IgD-negative memory B cell (primary cell): ENCODE measurements around the gene DNAH3. TPM values are rescaled to one million over a fixed set of nuclear protein-coding genes. Genes with fewer than 3 reads are reported as not detected.
A peak's percentile ranks its signal among the peaks of the same experiment; 100 is the strongest.
"Not testable (repeated sequence)": the region's sequence is repeated elsewhere in the genome, so short reads cannot be mapped to it uniquely, and the experiment has no call there.

ENCODE experiments used
- H3K27ac Mint-ChIP-seq, 3 donors: one replicate each; pipeline ENCODE4 v1.8.0; 2020 to 2022; ENCODE audit warnings: mild to moderate bottlenecking in 3 of 3, mixed read lengths in 3 of 3, moderate library complexity in 1 of 3
- H3K27me3 Mint-ChIP-seq: one replicate; pipeline ENCODE4 v1.8.0; 2021; ENCODE audit warnings: mixed read lengths
- H3K36me3 Mint-ChIP-seq: one replicate; pipeline ENCODE4 v1.8.0; 2020; ENCODE audit warnings: mild to moderate bottlenecking, mixed read lengths
- H3K4me1 Mint-ChIP-seq, 3 donors: one replicate each; pipeline ENCODE4 v1.8.0; 2020 to 2022; ENCODE audit warnings: mixed read lengths in 3 of 3, mild to moderate bottlenecking in 1 of 3
- H3K4me3 Mint-ChIP-seq, 4 donors: one replicate each; pipeline ENCODE4 v1.8.0; 2020 to 2022; ENCODE audit warnings: mild to moderate bottlenecking in 4 of 4, mixed read lengths in 4 of 4, moderate library complexity in 3 of 4
- H3K9me3 Mint-ChIP-seq, 3 donors: one replicate each; pipeline ENCODE4 v1.8.0; 2020 to 2021; ENCODE audit warnings: mixed read lengths in 3 of 3, mild to moderate bottlenecking in 1 of 3
- polyA plus RNA-seq: library from polyadenylated mRNA; unstranded; fragments of 300-500 nt; fragmentation: Illumina TruSeq; gene quantifications from one replicate; pipeline ENCODE4 v1.2.3, GENCODE V29; 2021

Gene DNAH3
- polyA plus RNA-seq, 1 donor from 2014 or later: not detected

GRCh38 chr16:21076186-21076883 lies 74.3 kb downstream of the DNAH3 start:
- Mint-ChIP-seq H3K9me3 (no peaks in the 10 kb centered on the region), H3K4me1 (no peaks in the 10 kb centered on the region), H3K27ac (no peak overlapping the region), H3K27me3 (no peaks in the 10 kb centered on the region), H3K4me3 (no peak overlapping the region), H3K36me3 (peaks cover 2% of the 10 kb centered on the region)

- no peak overlapping the region for H3K27ac Mint-ChIP-seq
- H3K36me3 Mint-ChIP-seq: peaks cover 2% of the 10 kb centered on the region
- H3K4me3 Mint-ChIP-seq: no peak overlapping the region
- H3K4me1 Mint-ChIP-seq: no peaks in the 10 kb centered on the region
- H3K27me3 Mint-ChIP-seq: no peaks in the 10 kb centered on the region
- no peaks in the 10 kb centered on the region for H3K9me3 Mint-ChIP-seq
These were observed 75.4 kb downstream of the DNAH3 start for GRCh38 chr16:21075252-21075651.

GRCh38 chr16:21072976-21073375 lies 77.7 kb downstream of the DNAH3 start:
- Mint-ChIP-seq H3K4me3 (no peak overlapping the region), H3K36me3 (peaks cover 2% of the 10 kb centered on the region), H3K9me3 (no peaks in the 10 kb centered on the region), H3K27ac (no peak overlapping the region), H3K27me3 (peaks cover 1% of the 10 kb centered on the region), H3K4me1 (no peaks in the 10 kb centered on the region)

GRCh38 chr16:21071741-21072140 lies 78.9 kb downstream of the DNAH3 start:
- no peak overlapping the region for H3K4me3 Mint-ChIP-seq
- no peaks in the 10 kb centered on the region for H3K9me3 Mint-ChIP-seq
- no peaks in the 10 kb centered on the region for H3K4me1 Mint-ChIP-seq
- no peak overlapping the region for H3K27ac Mint-ChIP-seq
- peaks cover 1% of the 10 kb centered on the region for H3K27me3 Mint-ChIP-seq
- peaks cover 2% of the 10 kb centered on the region for H3K36me3 Mint-ChIP-seq

- no peak overlapping the region for H3K27ac Mint-ChIP-seq
- H3K36me3 Mint-ChIP-seq: peaks cover 2% of the 10 kb centered on the region
- H3K27me3 Mint-ChIP-seq: peaks cover 1% of the 10 kb centered on the region
- H3K4me1 Mint-ChIP-seq: no peaks in the 10 kb centered on the region
- H3K9me3 Mint-ChIP-seq: peaks cover 0 to 1% (median 0%) of the 10 kb centered on the region in 3 donors
- no peak overlapping the region for H3K4me3 Mint-ChIP-seq
These were observed 80.1 kb downstream of the DNAH3 start for GRCh38 chr16:21070564-21070963.

GRCh38 chr16:21069986-21070385 lies 80.7 kb downstream of the DNAH3 start:
- Mint-ChIP-seq H3K27ac (no peak overlapping the region), H3K4me1 (no peaks in the 10 kb centered on the region), H3K4me3 (no peak overlapping the region), H3K36me3 (peaks cover 2% of the 10 kb centered on the region), H3K9me3 (peaks cover 0 to 1% (median 0%) of the 10 kb centered on the region in 3 donors), H3K27me3 (peaks cover 1% of the 10 kb centered on the region)

GRCh38 chr16:21064203-21064602 lies 86.4 kb downstream of the DNAH3 start:
- no peaks in the 10 kb centered on the region for H3K4me1 Mint-ChIP-seq

GRCh38 chr16:21063314-21063713 lies 87.3 kb downstream of the DNAH3 start:
- not testable (repeated sequence) for H3K36me3 Mint-ChIP-seq, H3K4me3 Mint-ChIP-seq, H3K9me3 Mint-ChIP-seq, H3K27ac Mint-ChIP-seq, H3K4me1 Mint-ChIP-seq, H3K27me3 Mint-ChIP-seq

More at GRCh38 chr16:21064203-21064602, 86.4 kb downstream of the DNAH3 start:
- Mint-ChIP-seq H3K36me3 (peaks cover under 1% of the 10 kb centered on the region), H3K27ac (no peak overlapping the region), H3K9me3 (peaks cover 0 to 1% (median 0%) of the 10 kb centered on the region in 3 donors), H3K27me3 (peaks cover 4% of the 10 kb centered on the region), H3K4me3 (no peak overlapping the region)

- Mint-ChIP-seq H3K9me3 (no peaks in the 10 kb centered on the region), H3K36me3 (peaks cover 2% of the 10 kb centered on the region), H3K27me3 (peaks cover 10% of the 10 kb centered on the region), H3K27ac (no peak overlapping the region), H3K4me1 (no peaks in the 10 kb centered on the region), H3K4me3 (no peak overlapping the region)
These were observed 90.6 kb downstream of the DNAH3 start for GRCh38 chr16:21060027-21060510.

GRCh38 chr16:21057875-21058274 lies 92.8 kb downstream of the DNAH3 start:
- H3K4me1 Mint-ChIP-seq: no peaks in the 10 kb centered on the region
- no peak overlapping the region for H3K4me3 Mint-ChIP-seq
- H3K27me3 Mint-ChIP-seq: peaks cover 14% of the 10 kb centered on the region
- peaks cover 2% of the 10 kb centered on the region for H3K36me3 Mint-ChIP-seq
- H3K27ac Mint-ChIP-seq: no peak overlapping the region
- H3K9me3 Mint-ChIP-seq: no peaks in the 10 kb centered on the region

GRCh38 chr16:21056396-21056795 lies 94.2 kb downstream of the DNAH3 start:
- Mint-ChIP-seq H3K4me3 (no peak overlapping the region), H3K27me3 (peaks cover 14% of the 10 kb centered on the region), H3K27ac (no peak overlapping the region), H3K9me3 (no peaks in the 10 kb centered on the region), H3K36me3 (peaks cover 2% of the 10 kb centered on the region), H3K4me1 (no peaks in the 10 kb centered on the region)

GRCh38 chr16:21055738-21056137 lies 94.9 kb downstream of the DNAH3 start:
- peaks cover 14% of the 10 kb centered on the region for H3K27me3 Mint-ChIP-seq
- H3K4me3 Mint-ChIP-seq, H3K4me1 Mint-ChIP-seq, H3K9me3 Mint-ChIP-seq, H3K36me3 Mint-ChIP-seq: not testable (repeated sequence)
- peak overlapping the region in 1 of 3 donors; percentile 77 for H3K27ac Mint-ChIP-seq

- no peak overlapping the region for H3K4me3 Mint-ChIP-seq
- H3K9me3 Mint-ChIP-seq: no peaks in the 10 kb centered on the region
- no peak overlapping the region for H3K27ac Mint-ChIP-seq
- H3K4me1 Mint-ChIP-seq: no peaks in the 10 kb centered on the region
- peaks cover 13% of the 10 kb centered on the region for H3K27me3 Mint-ChIP-seq
- H3K36me3 Mint-ChIP-seq: peaks cover 4% of the 10 kb centered on the region
These were observed 97.1 kb downstream of the DNAH3 start for GRCh38 chr16:21053590-21053989.

- not testable (repeated sequence) for H3K9me3 Mint-ChIP-seq, H3K4me3 Mint-ChIP-seq, H3K36me3 Mint-ChIP-seq, H3K27ac Mint-ChIP-seq, H3K27me3 Mint-ChIP-seq, H3K4me1 Mint-ChIP-seq
These were observed 102.3 kb downstream of the DNAH3 start for GRCh38 chr16:21048091-21048912.

- Mint-ChIP-seq H3K27me3 (no peaks in the 10 kb centered on the region), H3K36me3 (no peaks in the 10 kb centered on the region), H3K27ac (no peak overlapping the region), H3K9me3 (no peaks in the 10 kb centered on the region), H3K4me1 (no peaks in the 10 kb centered on the region), H3K4me3 (no peak overlapping the region)
These were observed 112.4 kb downstream of the DNAH3 start for GRCh38 chr16:21038197-21038596.

- no peaks in the 10 kb centered on the region for H3K36me3 Mint-ChIP-seq
- no peaks in the 10 kb centered on the region for H3K9me3 Mint-ChIP-seq
- no peaks in the 10 kb centered on the region for H3K4me1 Mint-ChIP-seq
- H3K27ac Mint-ChIP-seq: no peak overlapping the region
- no peak overlapping the region for H3K4me3 Mint-ChIP-seq
- no peaks in the 10 kb centered on the region for H3K27me3 Mint-ChIP-seq
These were observed 112.9 kb downstream of the DNAH3 start for GRCh38 chr16:21037736-21038135.
